SK-N-SH (cell line): ENCODE results near the gene GPD2. TPM values are rescaled to one million over a fixed set of nuclear protein-coding genes. Genes with fewer than 3 reads are reported as not detected.

Source experiments
- CTCF ChIA-PET: fragments of 300-600, 350-600 bp; formaldehyde crosslinking; extraction: SDS; loops from one replicate; lab custom pipeline; 2021; lab: Yijun Ruan, JAX
- POLR2A ChIA-PET: fragments of 350-600 bp; sonication (Branson Sonifier 250); formaldehyde crosslinking; extraction: SDS; loops from one replicate; lab custom pipeline; 2020; ENCODE audit warnings: antibody characterized with exemption, inconsistent platforms; lab: Yijun Ruan, JAX
- DNase-seq: peaks from one replicate; pipeline ENCODE4 v3.0.0; 2012
- H2AFZ ChIP-seq: fragments of 200-600 bp; sonication (generic); 2 replicates; pipeline ENCODE4 v1.8.1; 2016; ENCODE audit warnings: antibody characterized with exemption, mild to moderate bottlenecking, low read depth
- H3F3A ChIP-seq: fragments of 200-600 bp; sonication (generic); replicated peaks from 2 replicates; pipeline ENCODE3; 2016; ENCODE audit warnings: antibody characterized with exemption, mild to moderate bottlenecking; ENCODE audit not compliant: insufficient read depth
- H3K27ac ChIP-seq, 2 experiments: fragments of 200-500 bp in 1 of 2; fragments of 200-600 bp in 1 of 2; sonication (Bioruptor generic) in 1 of 2; sonication (generic), shearing (Covaris generic) in 1 of 2; 2 replicates each; pipeline versions ENCODE4 v1.5.1 to v1.6.1; 2014 to 2016; ENCODE audit warnings: low read depth in 2 of 2, inconsistent platforms in 1 of 2, low read length in 1 of 2, mild to moderate bottlenecking in 1 of 2, mixed read lengths in 1 of 2
- H3K27me3 ChIP-seq: fragments of 200-600 bp; sonication (generic), shearing (Covaris generic); 2 replicates; pipeline ENCODE4 v1.6.1; 2016; ENCODE audit warnings: mixed run types; ENCODE audit not compliant: insufficient read depth
- H3K36me3 ChIP-seq, 2 experiments: fragments of 200-500 bp in 1 of 2; fragments of 200-600 bp in 1 of 2; sonication (Bioruptor generic) in 1 of 2; sonication (generic) in 1 of 2; replicated peaks in 1 of 2; 2 replicates each; pipeline versions ENCODE3 to v1.5.1; 2014 to 2016; ENCODE audit warnings: low read length in 1 of 2, mild to moderate bottlenecking in 1 of 2; ENCODE audit not compliant: insufficient read depth in 2 of 2, control insufficient read depth in 1 of 2
- H3K4me1 ChIP-seq, 2 experiments: fragments of 200-500 bp in 1 of 2; fragments of 200-600 bp in 1 of 2; sonication (Bioruptor generic) in 1 of 2; sonication (generic), shearing (Covaris generic) in 1 of 2; 2 replicates each; pipeline versions ENCODE4 v1.5.1 to v1.6.1; 2014 to 2016; ENCODE audit warnings: low read depth in 1 of 2, low read length in 1 of 2, mixed run types in 1 of 2; ENCODE audit not compliant: insufficient read depth in 2 of 2, control insufficient read depth in 1 of 2
- H3K4me2 ChIP-seq: fragments of 200-600 bp; sonication (generic), shearing (Covaris generic); 2 replicates; pipeline ENCODE4 v1.6.1; 2017; ENCODE audit warnings: mixed run types
- H3K4me3 ChIP-seq, 2 experiments: fragments of 200-500 bp in 1 of 2; fragments of 200-600 bp in 1 of 2; sonication (Bioruptor generic) in 1 of 2; sonication (generic), shearing (Covaris generic) in 1 of 2; 2 replicates each; pipeline versions ENCODE4 v1.5.1 to v1.8.1; 2014 to 2016; ENCODE audit warnings: low read depth in 2 of 2, inconsistent platforms in 1 of 2, low read length in 1 of 2, mild to moderate bottlenecking in 1 of 2, mixed read lengths in 1 of 2, moderate library complexity in 1 of 2
- H3K79me2 ChIP-seq: fragments of 200-600 bp; sonication (generic); 2 replicates; pipeline ENCODE4 v1.8.1; 2017; ENCODE audit warnings: mild to moderate bottlenecking; ENCODE audit not compliant: insufficient read depth
- H3K9ac ChIP-seq: fragments of 200-600 bp; sonication (generic); 2 replicates; pipeline ENCODE4 v1.6.1; 2017; ENCODE audit warnings: mixed run types
- H3K9me2 ChIP-seq: fragments of 200-600 bp; sonication (generic); 2 replicates; pipeline ENCODE4 v1.6.1; 2017; ENCODE audit warnings: mixed run types
- H3K9me3 ChIP-seq: fragments of 200-600 bp; sonication (generic); 2 replicates; pipeline ENCODE4 v1.6.1; 2017; ENCODE audit warnings: mixed run types, mild to moderate bottlenecking, moderate library complexity
- H4K20me1 ChIP-seq: fragments of 200-600 bp; sonication (generic); 2 replicates; pipeline ENCODE4 v1.6.1; 2017; ENCODE audit warnings: mild to moderate bottlenecking, mixed run types; ENCODE audit not compliant: insufficient read depth
- CTCF ChIP-seq: fragments of 200-600 bp; sonication (generic); IDR thresholded peaks from 2 replicates; pipeline ENCODE4 v1.6.1; 2017; ENCODE audit warnings: antibody characterized with exemption, mild to moderate bottlenecking, moderate library complexity
- ELF1 ChIP-seq: IDR thresholded peaks from 2 replicates; pipeline ENCODE4 v1.4.0; 2012
- EP300 ChIP-seq, 2 experiments: IDR thresholded peaks; 2 replicates each; pipeline versions ENCODE4 v1.4.0 to v1.6.1; 2012; ENCODE audit warnings: borderline replicate concordance in 1 of 2, low read depth in 1 of 2, low read length in 1 of 2
- FOSL2 ChIP-seq: IDR thresholded peaks from 2 replicates; pipeline ENCODE4 v1.4.0; 2012; ENCODE audit warnings: low read depth, mild to moderate bottlenecking, moderate library complexity, borderline replicate concordance
- GABPA ChIP-seq: IDR thresholded peaks from 2 replicates; pipeline ENCODE4 v1.4.0; 2012; ENCODE audit warnings: low read depth, mild to moderate bottlenecking
- GATA2 ChIP-seq: sonication (generic); formaldehyde crosslinking; IDR thresholded peaks from 2 replicates; pipeline ENCODE4 v1.5.0; 2020; ENCODE audit warnings: mild to moderate bottlenecking, missing genetic modification reagents
- MEF2A ChIP-seq: IDR thresholded peaks from 2 replicates; pipeline ENCODE4 v1.4.0; 2012; ENCODE audit warnings: low read depth, borderline replicate concordance
- NFIC ChIP-seq: IDR thresholded peaks from 2 replicates; pipeline ENCODE4 v1.4.0; 2012; ENCODE audit warnings: borderline replicate concordance
- NRF1 ChIP-seq: IDR thresholded peaks from 2 replicates; pipeline ENCODE4 v1.6.1; 2012; ENCODE audit warnings: low read depth, mild to moderate bottlenecking, low read length
- POLR2AphosphoS5 ChIP-seq: IDR thresholded peaks from 2 replicates; pipeline ENCODE4 v1.6.1; 2012; ENCODE audit warnings: low read depth, low read length
- RAD21 ChIP-seq: IDR thresholded peaks from 2 replicates; pipeline ENCODE4 v1.6.1; 2012; ENCODE audit warnings: mild to moderate bottlenecking, low read length
- REST ChIP-seq: IDR thresholded peaks from 2 replicates; pipeline ENCODE4 v1.6.1; 2012; ENCODE audit warnings: mild to moderate bottlenecking, low read depth, low read length, moderate library complexity
- SMC3 ChIP-seq: IDR thresholded peaks from 2 replicates; pipeline ENCODE4 v1.6.1; 2012; ENCODE audit warnings: low read depth, low read length, improper control_type of control experiment
- TEAD4 ChIP-seq: IDR thresholded peaks from 2 replicates; pipeline ENCODE4 v1.4.0; 2012; ENCODE audit warnings: mild to moderate bottlenecking, borderline replicate concordance; ENCODE audit not compliant: insufficient read depth
- USF2 ChIP-seq: fragments of 150-350 bp; IDR thresholded peaks from 2 replicates; pipeline ENCODE4 v1.6.1; 2017; ENCODE audit warnings: antibody characterized with exemption, low read length, low read depth, borderline replicate concordance
- ZBTB33 ChIP-seq: IDR thresholded peaks from 2 replicates; pipeline ENCODE4 v1.4.0; 2012; ENCODE audit warnings: low read depth, borderline replicate concordance
- WGBS: methylation state at CpG from one replicate; pipeline ENCODE4 v1.1.6; 2017; ENCODE audit warnings: low lambda C conversion rate; 5-methylcytosine and 5-hydroxymethylcytosine counted together
- polyA plus RNA-seq, 3 experiments: library from polyadenylated mRNA; depleted of rRNA; stranded (reverse); fragments of >200 nt; gene quantifications; 2 replicates each; pipeline ENCODE4 v1.2.3, GENCODE V29; 2012

GPD2 gene
- polyA plus RNA-seq, 1 of the 3 experiments (the other 2 are of a cell fraction), result 4.8 TPM

GRCh38 chr2:156466739-156467405, 30.7 kb downstream of the GPD2 start:
- Histone ChIP-seq H3K9me2 (no peaks in the 10 kb centered on the region), H3K4me3 (no peak overlapping the region), H3K9ac (no peak overlapping the region), H4K20me1 (no peaks in the 10 kb centered on the region), H3K4me2 (peak overlapping the region; percentile 19; the same call in 1 of the 2 replicates), H2AFZ (no peak overlapping the region), H3K79me2 (no peaks in the 10 kb centered on the region), H3K36me3 (no peaks in the 10 kb centered on the region), H3K9me3 (no peaks in the 10 kb centered on the region), H3F3A (peaks cover 4% of the 10 kb centered on the region), H3K27me3 (no peaks in the 10 kb centered on the region), H3K27ac (no peak overlapping the region), H3K4me1 (no peaks in the 10 kb centered on the region; a peak in 2 of 4 replicates)
- ChIA-PET CTCF (no interaction called here), POLR2A (no interaction called here)
- WGBS, result 93% methylated on average over 3 of the region's 3 CpGs
- no peak for DNase-seq
- TF ChIP-seq TEAD4, result no peak
- no peak for TF ChIP-seq EP300 (IDR thresholded peaks at IDR 0.05; ENCODE audit: borderline replicate concordance in 1 of 2, low read depth in 1 of 2, low read length in 1 of 2)
- TF ChIP-seq USF2, result no peak
- TF ChIP-seq GABPA, result no peak
- TF ChIP-seq SMC3, result no peak
- no peak for TF ChIP-seq REST
- no peak for TF ChIP-seq GATA2 (CRISPR knock-in tag)
- no peak for TF ChIP-seq POLR2AphosphoS5
- no peak for TF ChIP-seq CTCF
- TF ChIP-seq ZBTB33, result no peak
- TF ChIP-seq FOSL2, result no peak
- no peak for TF ChIP-seq RAD21
- TF ChIP-seq NFIC, result no peak
- no peak for TF ChIP-seq ELF1
- no peak for TF ChIP-seq NRF1
- no peak for TF ChIP-seq MEF2A
